Dedifferentiated amniotic fluid mesenchymal stem cell (primary cell): ENCODE measurements around the gene INSRR.

ENCODE experiments used
- DNase-seq: peaks from one replicate; pipeline ENCODE4 v3.0.0-alpha.2; 2016; ENCODE audit errors: extremely low spot score

Gene INSRR

DNA sequence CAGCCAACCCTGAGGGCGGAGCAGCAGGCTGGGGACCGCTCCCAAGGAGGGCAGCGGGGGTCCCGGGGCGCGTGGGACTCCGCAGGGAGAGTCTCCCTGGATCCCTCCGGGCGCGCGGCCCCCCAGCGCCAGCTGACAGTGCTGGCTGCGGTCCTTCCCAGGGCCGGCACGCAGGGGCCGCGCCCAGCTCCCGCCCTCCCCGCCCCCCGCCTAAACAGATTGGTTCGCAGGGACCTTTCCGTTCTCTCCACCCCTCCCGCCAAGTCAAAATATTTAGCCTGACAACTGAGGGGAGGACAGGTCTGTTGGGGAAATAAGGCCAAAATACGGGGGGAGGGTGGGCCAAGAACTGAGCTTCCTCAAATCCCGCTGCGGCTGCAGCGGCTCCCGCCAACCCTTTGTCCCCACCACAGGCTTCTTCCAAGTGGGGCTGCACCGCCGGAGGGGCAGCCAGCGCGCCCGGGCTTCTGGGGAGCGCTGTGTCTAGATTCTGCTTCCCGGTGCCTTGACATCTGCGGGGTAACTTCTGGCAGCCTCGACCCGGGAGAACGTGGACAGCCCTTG is at the start of gene INSRR:
INSRR (minus strand) TSS at position 159 of the 564 bp plus-strand sequence. CDS start 496 bp downstream, outside the sequence.
- no peak for DNase-seq

DNA sequence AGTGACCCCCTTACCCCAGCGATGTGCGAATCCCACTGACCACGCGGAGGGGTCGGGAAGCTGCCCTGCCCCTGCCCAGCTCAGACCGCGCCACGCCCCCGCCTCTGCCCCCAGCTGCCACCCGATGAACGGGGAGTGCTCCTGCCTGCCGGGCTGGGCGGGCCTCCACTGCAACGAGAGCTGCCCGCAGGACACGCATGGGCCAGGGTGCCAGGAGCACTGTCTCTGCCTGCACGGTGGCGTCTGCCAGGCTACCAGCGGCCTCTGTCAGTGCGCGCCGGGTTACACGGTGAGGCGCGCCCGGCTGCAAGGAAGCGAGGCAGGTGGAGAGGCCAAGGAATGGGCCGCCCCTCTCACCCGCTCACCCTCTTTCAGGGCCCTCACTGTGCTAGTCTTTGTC is 49.6 kb upstream of the INSRR start:
- no peak for DNase-seq

DNA sequence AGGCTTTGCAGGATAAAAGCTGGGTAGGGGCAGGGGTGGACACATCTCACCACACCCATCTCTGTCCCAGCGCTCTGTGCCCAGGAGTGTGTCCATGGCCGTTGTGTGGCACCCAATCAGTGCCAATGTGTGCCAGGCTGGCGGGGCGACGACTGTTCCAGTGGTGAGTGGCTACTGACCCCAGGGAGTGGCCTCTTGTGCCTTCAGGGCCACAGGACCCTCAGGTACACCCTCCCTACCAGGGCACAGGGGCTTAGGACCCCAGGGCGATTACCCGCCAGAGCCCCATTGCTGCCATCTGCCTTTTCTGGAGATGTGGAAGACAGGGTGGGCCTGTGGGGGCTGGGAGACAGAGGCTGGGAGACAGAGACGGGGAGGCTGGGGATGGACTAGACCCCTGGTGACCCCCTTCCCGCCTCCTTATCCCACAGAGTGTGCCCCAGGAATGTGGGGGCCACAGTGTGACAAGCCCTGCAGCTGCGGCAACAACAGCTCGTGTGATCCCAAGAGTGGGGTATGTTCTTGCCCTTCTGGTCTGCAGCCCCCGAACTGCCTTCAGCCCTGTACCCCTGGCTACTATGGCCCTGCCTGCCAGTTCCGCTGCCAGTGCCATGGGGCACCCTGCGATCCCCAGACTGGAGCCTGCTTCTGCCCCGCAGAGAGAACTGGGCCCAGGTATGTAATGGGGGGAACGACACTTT is 47.4 kb upstream of the INSRR start:
- no peak for DNase-seq

DNA sequence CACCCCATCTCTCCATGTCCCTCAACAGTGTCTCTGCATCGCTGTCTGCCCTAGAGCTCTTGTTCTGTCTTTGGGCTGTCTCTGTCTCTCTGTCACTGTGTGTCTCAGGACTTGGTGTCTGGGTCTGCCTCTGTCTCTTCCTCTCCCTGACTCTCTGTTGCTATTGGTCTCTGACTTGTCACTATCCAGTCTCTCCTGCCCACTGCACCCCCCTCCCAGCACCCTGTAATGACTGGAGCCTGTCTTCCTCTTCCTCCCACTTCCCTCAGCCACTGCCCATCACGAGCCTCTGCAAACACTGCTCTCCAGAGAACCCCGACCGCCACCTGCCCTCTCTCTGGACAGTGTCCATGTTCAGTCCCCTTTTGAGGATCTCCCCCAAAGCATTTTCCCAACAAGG is 46.7 kb upstream of the INSRR start:
- DNase-seq, result no peak

DNA sequence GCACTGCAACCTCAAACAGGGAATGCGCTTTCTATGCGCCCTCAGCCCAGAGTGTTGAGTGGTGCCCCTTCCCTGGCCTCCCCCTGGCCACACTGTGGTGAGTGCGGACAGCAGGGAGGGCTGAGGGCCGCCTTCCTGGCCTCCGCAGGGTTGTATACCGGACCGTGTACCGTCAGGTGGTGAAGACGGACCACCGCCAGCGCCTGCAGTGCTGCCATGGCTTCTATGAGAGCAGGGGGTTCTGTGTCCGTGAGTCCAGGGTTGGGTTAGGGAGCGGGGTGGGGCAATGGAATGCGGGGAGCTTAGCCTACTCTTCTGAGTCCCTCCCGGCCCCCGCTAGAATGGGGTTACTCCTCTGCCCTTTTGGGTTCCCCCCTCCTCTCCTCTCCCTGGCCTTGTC is 46.3 kb upstream of the INSRR start:
- no peak for DNase-seq

DNA sequence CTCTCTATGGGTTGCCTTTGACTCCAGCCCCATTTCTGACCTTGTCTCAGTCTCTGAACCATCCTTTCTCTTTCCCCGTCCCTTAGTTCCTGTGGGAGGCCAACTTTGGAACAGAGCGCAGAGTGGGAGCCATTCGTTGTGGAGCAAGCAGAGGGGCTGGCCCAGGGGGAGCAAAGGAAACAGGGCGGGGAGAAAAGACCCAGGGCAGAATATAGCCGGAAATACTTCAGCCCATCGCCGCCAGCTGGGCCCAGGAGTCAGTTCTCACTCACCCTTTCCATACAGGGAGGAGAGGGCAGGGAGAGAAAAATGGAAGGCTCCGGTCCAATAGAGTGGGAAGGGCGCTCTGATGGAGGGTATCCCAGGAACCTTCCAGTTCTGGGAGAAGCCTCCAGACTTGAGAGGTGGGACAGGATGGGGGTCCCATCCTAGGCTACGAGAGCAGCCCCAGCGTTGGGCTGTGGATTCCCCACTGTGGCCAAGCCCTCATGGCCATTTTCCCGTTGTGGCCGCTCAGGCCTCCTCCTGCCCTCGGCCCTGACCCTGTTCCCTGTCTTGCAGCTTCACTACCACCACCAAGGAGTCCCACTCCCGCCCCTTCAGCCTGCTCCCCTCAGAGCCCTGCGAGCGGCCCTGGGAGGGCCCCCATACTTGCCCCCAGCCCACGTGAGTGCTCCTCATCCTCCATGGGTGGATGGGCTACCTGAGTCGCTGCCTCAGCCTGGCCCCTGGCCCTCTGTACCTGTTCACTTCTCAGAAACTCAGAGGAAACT is 45.5 kb upstream of the INSRR start:
- no peak for DNase-seq

DNA sequence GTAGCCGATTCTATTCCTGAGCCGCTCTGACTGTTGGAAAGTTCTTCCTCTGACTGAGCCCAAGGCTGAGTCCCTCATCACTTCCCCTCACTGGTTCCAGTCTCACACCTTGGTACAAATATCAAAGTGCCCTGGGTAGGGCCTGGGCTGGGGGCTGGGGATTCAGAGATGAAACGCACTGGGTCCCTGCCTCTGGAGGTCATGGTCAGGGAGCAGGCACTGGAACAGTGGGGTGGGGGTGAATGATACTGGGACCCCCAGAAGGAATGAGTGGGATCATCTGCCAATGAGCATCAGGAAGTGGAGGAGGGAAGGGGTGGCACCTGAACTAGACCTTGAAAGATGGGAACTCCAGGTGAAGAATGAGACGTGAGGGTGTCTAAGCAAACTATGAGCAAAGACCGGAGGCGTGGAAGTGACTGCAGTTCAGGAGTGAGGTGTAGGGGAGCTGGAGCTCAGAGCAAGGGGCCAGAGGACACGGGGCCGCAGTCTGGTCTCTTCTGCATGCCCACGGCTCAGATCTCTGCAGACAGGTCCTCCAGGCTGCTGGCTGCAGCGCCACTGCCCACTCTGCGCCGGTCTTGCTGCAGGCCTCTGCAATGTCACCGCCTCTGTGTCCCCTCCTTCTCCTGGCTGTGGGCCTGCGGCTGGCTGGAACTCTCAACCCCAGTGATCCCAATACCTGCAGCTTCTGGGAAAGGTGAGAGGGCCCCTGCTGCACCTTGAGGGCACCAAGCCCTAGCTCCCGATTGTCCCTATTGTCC is 44.6 kb upstream of the INSRR start:
- DNase-seq, result no peak

DNA sequence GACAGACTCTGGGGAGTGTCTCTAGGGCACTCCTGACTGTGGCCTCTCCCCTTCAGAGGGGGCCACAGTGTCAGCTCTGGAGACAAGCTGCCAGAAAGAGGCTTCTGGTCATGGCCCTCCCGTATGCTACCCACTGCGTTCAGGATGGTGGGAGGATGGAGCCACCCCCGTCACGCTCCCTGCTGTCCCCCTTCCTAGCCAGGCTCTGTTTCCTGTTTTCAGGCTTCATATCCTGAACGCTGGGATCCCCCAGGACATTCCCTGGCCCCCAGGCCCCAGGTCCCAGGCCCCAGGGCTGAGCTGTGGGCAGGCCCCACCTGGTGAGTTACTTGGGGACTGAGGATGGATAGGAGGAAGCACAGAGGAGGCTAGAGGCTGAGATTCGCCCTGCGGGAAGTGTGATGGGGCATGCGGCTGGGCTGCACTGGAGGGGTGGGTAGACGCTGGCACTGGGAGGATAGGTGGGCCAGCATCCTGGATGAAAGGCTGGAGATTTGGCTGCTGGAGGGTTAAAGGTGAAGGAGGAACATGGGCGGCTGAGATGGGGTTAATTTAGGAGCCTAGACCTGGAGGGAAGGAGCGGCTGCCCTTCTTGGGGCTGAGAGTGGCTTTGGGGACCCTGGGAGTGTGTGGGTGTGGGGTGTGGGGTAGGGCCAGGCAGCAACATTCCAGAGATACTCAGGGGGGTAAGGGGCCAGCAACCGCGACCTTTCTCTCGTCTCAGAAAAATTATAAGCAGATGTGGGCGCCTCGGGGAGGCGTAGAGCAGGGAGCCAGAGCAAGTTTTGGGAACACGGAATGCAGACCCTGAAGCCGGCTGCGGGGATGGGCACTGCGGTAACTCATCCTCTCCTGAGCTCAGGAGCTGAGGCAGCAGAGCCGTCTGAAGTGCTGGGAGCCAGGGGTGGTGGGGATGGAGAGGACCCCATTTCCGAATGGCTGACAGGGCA is 43.3 kb upstream of the INSRR start:
- no peak for DNase-seq

DNA sequence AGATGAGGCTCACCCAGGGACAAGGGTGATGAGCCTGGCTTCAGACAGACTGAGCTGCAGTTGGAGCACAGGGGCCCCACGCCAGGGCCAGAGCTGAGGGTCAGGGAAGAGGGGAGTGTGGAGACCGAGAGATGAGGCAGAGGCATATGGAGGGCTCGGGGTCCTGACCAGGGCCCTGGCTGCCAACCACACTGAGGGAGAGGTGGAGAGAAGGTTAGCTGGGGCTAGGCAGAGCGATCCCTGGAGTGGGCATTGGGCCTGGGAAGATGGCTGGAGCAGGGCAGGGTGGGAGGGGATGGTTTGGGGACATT is 42.6 kb upstream of the INSRR start:
- DNase-seq, result no peak

DNA sequence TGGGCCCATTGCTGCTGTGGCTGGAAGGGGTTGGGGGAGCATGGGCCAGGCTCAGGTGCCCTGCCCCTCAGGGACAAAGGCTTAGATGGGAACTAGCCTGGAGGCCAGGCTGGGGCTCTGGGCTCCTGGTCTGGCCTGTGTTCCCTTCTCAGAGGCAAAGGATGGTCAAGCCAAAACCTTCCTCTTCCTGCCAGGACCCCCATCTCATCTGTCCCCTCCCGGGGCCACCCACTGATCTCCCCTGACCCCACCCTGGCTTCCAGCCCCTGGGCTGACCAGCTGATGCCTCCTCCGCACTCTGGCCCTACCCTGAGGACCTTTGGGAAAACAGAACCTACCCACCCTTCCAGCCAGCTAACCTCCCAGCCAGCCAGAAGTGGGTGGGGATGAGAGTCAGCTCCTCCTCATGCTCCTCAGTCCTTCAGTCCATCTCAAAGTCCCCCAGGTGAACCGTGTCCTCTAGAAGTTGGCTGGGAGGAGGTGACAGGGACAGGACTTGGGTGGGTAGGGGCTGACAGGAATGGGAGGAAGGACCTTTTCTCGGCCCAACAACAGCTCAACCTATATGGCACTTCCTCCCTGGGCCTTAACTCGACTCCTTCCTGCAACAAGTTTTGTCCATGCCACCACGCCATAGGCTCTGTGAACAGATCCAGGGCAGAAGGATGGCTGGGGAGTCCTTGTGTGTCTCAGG is 42.1 kb upstream of the INSRR start:
- no peak for DNase-seq

DNA sequence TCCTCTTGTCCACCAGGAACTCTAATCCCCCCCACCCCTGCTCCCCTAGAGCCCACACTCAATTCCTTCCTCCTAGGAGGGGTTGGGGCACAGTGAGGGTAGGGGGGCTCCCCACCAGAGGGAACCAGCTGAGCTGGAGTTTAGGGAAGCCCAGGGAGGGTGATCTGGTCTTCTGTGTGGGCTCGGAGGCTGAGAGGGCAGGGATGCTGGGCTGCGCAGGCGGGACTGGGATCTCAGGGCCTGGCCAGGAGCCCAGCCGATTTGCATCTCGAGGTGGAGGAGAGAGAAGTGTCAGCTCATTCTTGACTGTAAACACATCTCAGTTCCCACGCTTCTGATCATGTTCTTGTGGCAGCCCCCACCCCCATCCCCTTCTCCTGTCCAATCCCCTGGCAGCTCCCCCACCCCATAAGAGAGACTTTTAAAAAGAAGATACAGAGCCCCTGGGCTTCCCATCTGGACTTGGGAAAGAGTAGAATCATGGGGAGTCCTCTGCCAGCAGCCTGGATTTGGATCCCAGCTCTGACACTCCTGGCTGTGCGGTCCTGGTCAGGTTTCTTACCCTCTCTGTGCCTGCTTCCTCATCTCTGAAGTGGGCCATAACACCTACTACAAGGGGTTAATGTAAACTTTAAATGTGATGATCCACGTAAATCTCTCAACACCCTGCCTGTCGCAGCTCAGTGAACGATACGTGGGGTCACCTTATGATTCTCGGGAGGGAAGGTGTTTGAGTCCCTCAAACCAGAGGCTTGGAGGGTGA is 41.2 kb upstream of the INSRR start:
- DNase-seq, result no peak

DNA sequence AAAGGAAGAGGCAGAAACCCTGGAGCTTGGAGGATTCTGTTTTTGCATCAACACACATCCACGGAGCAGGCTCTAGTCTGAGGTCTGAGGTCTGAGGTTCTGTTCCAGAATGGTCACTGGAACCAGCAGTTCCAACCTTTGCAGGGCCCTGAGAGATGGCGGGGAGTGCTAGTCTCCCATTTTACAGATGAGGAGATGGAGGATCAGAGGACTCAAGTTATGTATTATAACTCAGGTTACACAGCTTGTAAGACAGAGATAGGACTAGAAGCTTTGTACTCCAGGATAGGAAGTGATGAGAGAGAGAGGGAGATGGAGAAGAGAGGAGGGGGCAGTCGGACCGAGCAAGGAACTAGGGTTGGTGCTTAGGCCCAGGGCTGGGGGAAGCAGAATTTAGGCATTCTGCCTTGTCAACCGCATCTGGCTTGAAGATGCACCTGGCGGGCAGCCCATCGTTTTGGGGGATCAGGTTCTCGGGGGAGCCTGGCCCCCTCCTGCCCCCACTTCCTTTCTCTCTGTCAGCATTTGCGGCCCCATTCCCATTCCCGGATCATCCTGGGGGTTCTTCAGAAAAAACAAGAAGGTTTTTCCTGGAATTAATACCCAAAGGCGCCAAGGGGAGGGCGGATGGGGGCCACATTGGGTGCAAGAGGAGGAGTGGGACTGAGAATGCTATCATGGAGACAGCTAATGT is 40.2 kb upstream of the INSRR start:
- DNase-seq, result no peak

DNA sequence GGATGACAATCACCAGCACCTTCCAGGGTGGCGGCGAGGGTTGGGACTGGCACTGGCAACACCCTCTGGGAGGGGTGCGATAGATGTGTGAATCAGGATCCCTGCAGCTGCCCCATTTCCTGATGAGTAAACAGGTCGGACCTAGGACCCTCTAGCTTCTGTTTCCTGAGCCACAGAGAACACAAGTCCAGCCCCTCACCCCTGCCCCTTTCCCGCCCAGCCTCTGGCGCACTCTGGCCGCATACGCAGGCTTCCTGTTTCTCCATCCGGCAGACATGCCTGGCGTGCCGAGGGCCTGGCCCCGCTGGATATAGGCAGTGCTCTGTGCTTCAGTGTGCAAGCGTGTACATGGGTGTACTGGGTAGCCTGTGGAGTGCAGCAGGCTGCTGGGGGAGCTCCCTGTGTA is 39.2 kb upstream of the INSRR start:
- DNase-seq, result no peak

DNA sequence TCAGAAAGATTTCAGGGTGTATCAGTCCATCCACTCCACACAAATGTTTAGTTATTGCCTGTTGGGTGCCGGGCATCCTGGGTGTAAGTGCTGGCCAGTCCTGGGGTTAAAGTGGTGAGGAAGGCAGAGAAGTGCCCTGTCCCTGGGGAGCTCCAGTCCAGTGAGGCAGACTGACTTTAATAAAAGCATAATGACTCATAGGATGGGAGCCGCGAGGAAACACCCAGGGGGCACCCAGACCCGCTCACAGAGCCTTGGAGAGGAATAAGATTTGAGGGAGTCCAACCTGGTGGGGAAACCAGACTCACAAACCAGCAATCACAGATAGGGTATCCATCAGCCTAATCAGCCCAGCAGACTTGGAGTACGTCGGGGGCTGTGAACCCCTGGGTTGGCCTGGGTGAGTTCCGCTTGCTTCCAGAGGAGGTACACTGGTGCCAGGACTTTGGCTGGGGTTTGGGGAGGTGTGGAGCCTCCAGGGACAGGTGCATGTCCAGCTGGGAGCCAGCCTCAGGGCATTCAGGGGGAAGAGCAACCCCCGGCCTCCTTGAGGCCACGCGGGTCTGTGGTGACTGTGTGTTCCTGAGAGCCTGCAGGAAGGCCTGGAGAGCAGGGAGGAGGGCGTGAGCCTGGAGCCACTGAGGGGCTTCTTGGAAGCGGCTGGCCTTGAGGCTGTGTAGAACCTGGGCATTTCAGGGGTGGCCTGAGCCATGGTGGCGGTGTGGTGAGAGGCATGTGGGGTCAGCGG is 38.3 kb upstream of the INSRR start:
- DNase-seq, result peak; percentile 26

DNA sequence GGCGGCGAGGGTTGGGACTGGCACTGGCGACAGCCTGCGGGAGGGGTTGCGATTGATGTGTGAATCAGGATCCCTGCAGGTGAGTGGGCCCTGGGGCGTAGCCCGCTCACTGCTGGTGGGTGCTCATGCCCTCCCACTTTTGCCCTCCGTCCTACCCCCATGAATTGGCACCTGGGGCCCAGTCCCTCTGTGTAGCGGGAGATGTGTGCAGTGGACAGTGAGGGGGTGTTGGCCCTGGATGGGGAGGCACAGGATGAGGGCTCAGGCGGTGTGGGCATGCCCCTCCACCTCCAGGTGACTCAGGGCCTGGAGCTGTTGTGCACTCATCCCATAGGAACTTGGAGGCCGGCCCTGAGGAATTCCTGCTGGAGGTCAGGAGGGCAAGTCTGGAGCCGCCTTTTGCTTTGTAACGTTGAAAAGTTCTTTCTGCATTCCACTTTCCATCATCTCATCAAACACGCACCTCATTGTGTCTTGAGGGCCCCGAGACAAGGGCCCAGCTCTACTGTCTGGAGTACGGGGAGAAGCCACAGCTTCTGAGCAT is 37.6 kb upstream of the INSRR start:
- peak; percentile 33 for DNase-seq

DNA sequence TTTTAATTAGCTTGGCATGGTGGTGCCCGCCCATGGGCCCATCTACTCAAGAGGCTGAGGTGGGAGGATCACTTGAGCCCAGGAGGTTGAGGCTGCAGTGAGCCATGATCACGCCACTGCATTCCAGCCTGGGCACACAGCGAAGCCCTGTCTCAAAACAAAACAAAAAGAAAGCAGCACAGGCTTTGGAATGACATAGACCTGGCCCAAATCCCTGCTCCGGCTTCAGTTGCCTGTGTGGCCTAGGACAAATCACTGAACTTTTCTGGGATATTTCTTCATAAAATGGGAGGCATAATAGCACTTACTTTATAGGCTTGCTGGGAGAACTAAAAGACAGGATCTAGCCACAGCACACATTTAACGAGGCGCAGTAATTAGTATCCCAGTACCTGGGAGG is 37.0 kb upstream of the INSRR start:
- no peak for DNase-seq

DNA sequence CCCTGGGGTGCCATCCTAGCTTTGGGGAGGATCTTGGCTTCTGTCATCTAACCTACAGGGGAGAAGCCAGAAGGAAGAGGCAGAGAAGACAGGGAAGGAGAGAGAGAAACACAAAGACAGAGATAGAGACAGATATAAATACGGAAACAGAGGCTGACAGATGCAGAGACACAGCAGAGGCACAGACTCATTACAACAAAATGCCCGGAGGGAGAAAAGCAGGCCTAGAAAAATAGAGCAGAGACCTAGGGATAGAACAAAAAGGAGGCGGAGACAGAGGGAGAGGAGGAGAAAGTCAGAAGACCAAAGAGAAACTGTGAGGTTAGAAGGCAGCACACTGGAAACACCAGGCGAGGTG is 36.5 kb upstream of the INSRR start:
- DNase-seq, result peak; percentile 25

DNA sequence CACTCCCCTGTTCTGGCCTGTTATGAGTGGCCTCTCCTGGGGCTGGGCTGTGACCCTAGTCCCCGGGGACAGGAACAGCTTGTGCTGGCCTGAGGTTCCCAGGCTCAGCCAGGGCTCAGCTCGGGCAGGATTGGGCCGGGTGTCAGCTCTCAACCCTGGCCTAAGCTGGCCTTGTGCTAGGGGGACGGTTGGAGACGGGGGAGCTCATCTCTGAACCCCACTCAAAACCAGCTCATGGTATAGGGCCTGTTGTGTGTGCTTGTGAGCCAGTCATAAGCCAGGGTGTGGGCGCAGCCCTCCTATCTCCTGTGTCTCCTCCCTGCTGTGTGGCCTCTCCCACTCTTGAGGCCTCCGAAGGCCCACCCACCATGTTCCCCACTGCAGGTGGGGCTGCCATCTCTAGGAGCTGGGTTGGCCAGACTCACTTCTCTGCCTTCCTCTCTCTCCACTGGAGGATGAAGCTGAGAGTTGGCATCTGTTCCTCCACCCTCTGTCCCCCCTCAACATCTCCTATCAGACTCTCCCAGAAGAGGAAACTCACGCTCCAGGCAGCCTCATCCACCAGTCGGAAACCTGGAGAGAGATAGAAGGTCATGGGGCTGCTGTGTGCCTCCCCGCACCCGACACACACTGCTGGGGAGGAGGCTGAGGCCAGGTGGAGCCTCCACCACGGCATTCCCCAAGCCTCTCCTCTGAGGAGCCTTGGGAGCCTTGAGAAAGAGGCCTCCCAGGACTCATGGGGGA is 36.0 kb upstream of the INSRR start:
- no peak for DNase-seq
